SH-SY5Y (cell line): ENCODE results near the gene SREBF1.

ENCODE experiments used
- GATA2 ChIP-seq: IDR thresholded peaks from 2 replicates; pipeline ENCODE4 v1.6.1; 2011; ENCODE audit warnings: mild to moderate bottlenecking, low read depth, low read length
- GATA3 ChIP-seq: IDR thresholded peaks from 2 replicates; pipeline ENCODE4 v1.6.1; 2011; ENCODE audit warnings: low read depth, mild to moderate bottlenecking, low read length, moderate library complexity

- TF ChIP-seq GATA3 (no peak), GATA2 (no peak)
Measured at GRCh38 chr17:17771498-17772201, 65.1 kb downstream of the SREBF1 start.
